Measurements from ENCODE around the gene NPPC. TPM values are rescaled to one million over a fixed set of nuclear protein-coding genes. Genes with fewer than 3 reads are reported as not detected.

Gene NPPC
- total and polyA plus RNA-seq, 2 of the 8 experiments (the other 6 are each of a cell fraction or from before 2014, with no cell fraction given) = 1.3 to 4.7 TPM

DNA sequence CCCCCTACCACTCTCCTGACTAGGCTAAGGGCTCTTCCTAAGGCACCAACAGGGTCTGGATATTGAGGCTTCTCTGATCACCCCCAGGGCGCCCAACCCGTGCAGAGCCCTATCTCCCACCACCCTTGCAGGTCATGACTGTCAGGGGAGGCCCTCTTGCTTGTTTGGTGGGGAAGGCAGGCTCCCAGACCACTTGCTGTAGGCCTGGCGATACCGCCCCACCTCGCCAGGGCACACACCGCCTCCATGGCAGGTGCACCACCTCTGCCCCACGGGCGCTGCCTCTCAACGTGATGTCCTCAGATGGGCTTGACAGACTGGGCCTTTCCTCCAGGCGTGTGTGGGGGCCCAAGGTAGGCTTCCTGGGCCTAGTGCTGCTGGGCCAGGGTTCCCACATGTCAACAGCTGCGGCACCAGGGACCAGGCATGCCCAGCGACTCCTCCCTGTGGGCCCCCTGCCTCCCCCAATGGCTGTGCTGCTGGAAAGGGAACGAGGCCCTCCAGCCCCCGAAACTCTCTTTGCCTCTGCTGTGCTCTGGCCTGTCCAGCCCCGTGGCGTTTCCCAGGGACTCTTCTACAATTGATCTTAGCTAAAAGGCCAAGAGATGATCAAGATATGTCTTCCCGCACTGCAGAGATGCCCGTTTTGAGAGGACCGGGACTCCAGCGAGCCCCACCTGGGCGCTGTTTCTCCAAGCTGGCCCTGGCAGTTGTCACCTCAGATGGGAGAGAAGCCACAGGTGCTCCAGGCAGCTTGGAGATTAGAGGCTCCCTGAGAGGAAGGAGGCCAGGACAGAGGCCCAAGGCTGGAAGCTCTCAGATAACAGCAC lies 7.5 kb downstream of the NPPC start:
- CTCF ChIA-PET (ENCODE audit: partially characterized antibody) = interaction anchor here (0.7 to 17.2 kb wide), 10 partner anchors 11 to 445 kb away, joined by 3 to 220 read pairs (median 3); no protein-coding TSS in a partner anchor
- no peak overlapping the region for H3K9ac ChIP-seq (replicated peaks in 1 of 4; ENCODE audit: extremely low read depth in 1 of 4, low read depth in 3 of 4, low read length in 3 of 4)

More for the DNA sequence above, 7.5 kb downstream of the NPPC start:
- TF ChIP-seq RXRA (IDR thresholded peaks at IDR 0.05; ENCODE audit: insufficient read depth, low read depth, low read length) (no peak), FOSL1 (IDR thresholded peaks at IDR 0.05; ENCODE audit: insufficient read depth, low read depth, low read length) (no peak), BACH1 (IDR thresholded peaks at IDR 0.05; ENCODE audit: low read length) (no peak), NRF1 (IDR thresholded peaks at IDR 0.05; ENCODE audit: low read depth, low read length) (no peak), KDM1A (IDR thresholded peaks at IDR 0.05; ENCODE audit: borderline replicate concordance, low read length) (no peak)
- no peaks in the 10 kb centered on the region for H4K20me1 ChIP-seq (replicated peaks in 1 of 2; ENCODE audit: control insufficient read depth in 1 of 2, insufficient read depth in 2 of 2, low read length in 2 of 2)
- WGBS, 2 experiments (ENCODE audit: extremely low coverage in 1 of 2, insufficient coverage in 1 of 2, insufficient read length in 1 of 2, insufficient replicate concordance in 2 of 2, low coverage in 1 of 2, low lambda C conversion rate in 2 of 2, missing lambda C conversion rate in 1 of 2) = 90% methylated on average over 20 of the region's 21 CpGs; no CpG with 5 or more reads in 1 of the 2 experiments
- no peak overlapping the region for H4K8ac ChIP-seq (ENCODE audit: extremely low read depth, insufficient read depth, low read length)
- H2BK15ac ChIP-seq (ENCODE audit: low read length) = no peak overlapping the region
- no peaks in the 10 kb centered on the region for H3K79me1 ChIP-seq (ENCODE audit: low read depth, low read length)
- no peak overlapping the region for H3K23ac ChIP-seq (ENCODE audit: insufficient read length)
- no peak overlapping the region; the same call in 1 of the 2 replicates for H3K27ac ChIP-seq (ENCODE audit: low read depth, low read length)
- H3K18ac ChIP-seq (ENCODE audit: extremely low read depth, low read length) = no peak overlapping the region
- H3K4me2 ChIP-seq (ENCODE audit: insufficient read depth in 1 of 2, low read depth in 2 of 2, low read length in 2 of 2) = no peak overlapping the region
- no peaks in the 10 kb centered on the region for H3K79me2 ChIP-seq (ENCODE audit: control insufficient read depth in 1 of 2, insufficient read depth in 2 of 2, low read length in 2 of 2)
- no peak overlapping the region for H2BK12ac ChIP-seq (ENCODE audit: low read depth, low read length)
- peaks cover 0 to 2% (median 0%) of the 10 kb centered on the region in 4 experiments; a peak in 1 of 7 replicates for H3K4me1 ChIP-seq (replicated peaks in 1 of 4; ENCODE audit: control insufficient read depth in 3 of 4, insufficient read depth in 4 of 4, low read length in 3 of 4)
- POLR2A ChIA-PET (ENCODE audit: partially characterized antibody) = no interaction called here
- H4K91ac ChIP-seq (replicated peaks; ENCODE audit: insufficient read length, low read length) = no peak overlapping the region
- no peak overlapping the region for H3K14ac ChIP-seq (ENCODE audit: insufficient read length)
- no peak overlapping the region for H2BK20ac ChIP-seq (ENCODE audit: low read length)
- no peaks in the 10 kb centered on the region for H3K36me3 ChIP-seq (ENCODE audit: control insufficient read depth in 2 of 4, insufficient read depth in 4 of 4, low read length in 3 of 4)
- no peak overlapping the region for H4K5ac ChIP-seq (ENCODE audit: insufficient read length, low read depth, low read length)
- no peak overlapping the region for H2AK5ac ChIP-seq (ENCODE audit: low read depth, low read length)
- H2AFZ ChIP-seq (ENCODE audit: low read length) = no peak overlapping the region
- no peak overlapping the region for H2BK120ac ChIP-seq (replicated peaks; ENCODE audit: low read depth, low read length)
- H2BK5ac ChIP-seq (ENCODE audit: low read depth, low read length) = no peak overlapping the region
- H3K4me3 ChIP-seq (ENCODE audit: extremely low read depth in 1 of 4, insufficient read depth in 2 of 4, low read depth in 3 of 4, low read length in 4 of 4) = no peak overlapping the region
- no peaks in the 10 kb centered on the region for H3K9me3 ChIP-seq (ENCODE audit: insufficient read depth in 2 of 2, low read depth in 1 of 2, low read length in 1 of 2)
- no peak overlapping the region for H3K56ac ChIP-seq (replicated peaks; ENCODE audit: insufficient read length, low read depth, low read length)
- no peaks in the 10 kb centered on the region for H3K27me3 ChIP-seq (replicated peaks in 1 of 4; ENCODE audit: control insufficient read depth in 3 of 4, extremely low read depth in 1 of 4, insufficient read depth in 3 of 4, low read length in 3 of 4)
- FAIRE-seq = no peak
- H3K4ac ChIP-seq (replicated peaks; ENCODE audit: insufficient read length, low read depth, low read length) = no peak overlapping the region
- 0 out of 2 replicates have a peak, but pooled peaks cover 2% of the 10 kb centered on the region for H3K23me2 ChIP-seq (ENCODE audit: low read depth, low read length)
- no peak for DNase-seq (ENCODE audit: low read depth in 1 of 2, low spot score in 2 of 2)

All from H1 (cell line).